Activated CD4-positive, alpha-beta memory T cell treated with anti-CD3 and anti-CD28 coated beads for 36 hours (primary cell): Measurements from ENCODE around the gene NRXN2. TPM values are rescaled to one million over a fixed set of nuclear protein-coding genes. Genes with fewer than 3 reads are reported as not detected.

Experiments used
- CTCF ChIA-PET: fragments of 350-600 bp; sonication (Branson Sonifier 250); formaldehyde crosslinking; loops from one replicate; lab custom pipeline; 2021; ENCODE audit warnings: antibody characterized with exemption, inconsistent platforms; lab: Charles Lee
- POLR2A ChIA-PET: fragments of 350-600 bp; sonication (Branson Sonifier 250); formaldehyde crosslinking; loops from one replicate; lab custom pipeline; 2021; ENCODE audit warnings: antibody characterized with exemption; lab: Charles Lee
- DNase-seq: peaks from one replicate; pipeline ENCODE4 v3.0.0-alpha.2; 2020
- H3K27ac Mint-ChIP-seq: one replicate; pipeline ENCODE4 v1.8.0; 2021; ENCODE audit warnings: mixed read lengths
- H3K27me3 Mint-ChIP-seq: one replicate; pipeline ENCODE4 v1.8.0; 2021; ENCODE audit warnings: mixed read lengths
- H3K36me3 Mint-ChIP-seq: one replicate; pipeline ENCODE4 v1.8.0; 2021; ENCODE audit warnings: mixed read lengths
- H3K4me1 Mint-ChIP-seq: one replicate; pipeline ENCODE4 v1.8.0; 2021; ENCODE audit warnings: low read depth, mixed read lengths
- H3K4me3 Mint-ChIP-seq: one replicate; pipeline ENCODE4 v1.8.0; 2021; ENCODE audit warnings: mild to moderate bottlenecking, mixed read lengths
- H3K9me3 Mint-ChIP-seq: one replicate; pipeline ENCODE4 v1.8.0; 2021; ENCODE audit warnings: mixed read lengths
- intact Hi-C: fragments of 100-400 bp; cut with micrococcal nuclease; formaldehyde crosslinking; loops from one replicate; pipeline ENCODE4 v1.15.1; 2023
- total RNA-seq, 2 experiments: library from RNA; stranded (reverse); gene quantifications; one replicate each; pipeline ENCODE4 v1.2.3, GENCODE V29; 2021

Gene NRXN2
- total RNA-seq, 2 experiments from 2014 or later = 0.31 to 0.41 TPM

DNA sequence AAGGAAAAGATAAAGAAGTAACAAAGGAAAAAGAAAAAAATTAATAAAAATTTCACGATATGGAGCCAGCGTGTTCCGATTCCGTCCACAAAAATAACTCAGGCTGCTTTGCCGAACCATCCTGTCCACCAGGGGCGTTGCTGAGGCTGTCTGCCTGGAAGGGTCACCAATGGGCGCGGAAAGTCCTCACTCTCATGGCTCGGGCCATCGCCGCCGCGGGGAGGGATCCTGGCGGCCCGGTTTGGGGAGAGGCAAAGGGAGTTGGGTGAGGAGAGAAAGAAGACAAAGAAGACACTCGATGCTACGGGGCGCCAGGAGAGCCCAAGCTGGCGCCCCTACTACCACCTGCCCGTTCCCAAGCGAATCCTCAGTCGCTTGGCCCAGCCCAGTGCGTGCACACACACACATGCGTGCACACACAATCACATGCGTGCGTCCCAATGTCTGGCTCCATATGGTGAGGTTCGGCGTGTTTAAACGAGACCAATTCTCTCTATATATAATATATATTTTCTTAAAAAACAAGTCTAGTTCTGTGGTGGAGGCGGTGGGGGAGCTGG, 42.4 kb upstream of the NRXN2 start:
- H3K4me3 Mint-ChIP-seq = no peak overlapping the region
- CTCF ChIA-PET = interaction anchor here (1.0 to 2.4 kb wide), 3 partner anchors 11 to 22 kb away, joined by 3 to 7 read pairs (median 5); no protein-coding TSS in a partner anchor
- intact Hi-C loops = no loop called here
- POLR2A ChIA-PET = interaction anchor here (2.1 kb wide), 1 partner anchor 21 kb away, joined by 6 read pairs; the partner anchor contains the start of gene RASGRP2
- H3K4me1 Mint-ChIP-seq = peaks cover 86% of the 10 kb centered on the region
- no peaks in the 10 kb centered on the region for H3K9me3 Mint-ChIP-seq
- peaks cover 72% of the 10 kb centered on the region for H3K36me3 Mint-ChIP-seq
- no peak for DNase-seq
- H3K27ac Mint-ChIP-seq = peak overlapping the region; percentile 80
- no peaks in the 10 kb centered on the region for H3K27me3 Mint-ChIP-seq

DNA sequence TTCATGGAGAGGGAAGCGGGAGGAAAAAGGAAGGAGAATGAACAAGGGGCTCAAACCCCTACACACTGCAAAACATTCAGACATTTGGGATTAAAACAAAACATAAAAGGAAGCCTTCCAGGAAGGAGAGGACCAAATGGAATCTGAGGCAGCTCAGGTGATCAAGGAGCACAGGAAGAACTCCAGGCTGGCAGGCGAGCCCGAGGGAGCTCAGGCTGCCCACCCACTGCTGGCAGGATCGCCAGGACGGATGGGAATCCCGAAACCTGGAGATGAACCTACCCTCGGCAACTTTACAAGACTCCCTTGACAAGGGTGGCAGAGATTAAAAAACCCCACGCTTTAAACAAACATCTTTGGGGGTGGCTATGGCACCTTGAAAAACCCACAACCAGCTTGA, 41.8 kb upstream of the NRXN2 start:
- DNase-seq = no peak
- Mint-ChIP-seq H3K4me1 (peaks cover 83% of the 10 kb centered on the region), H3K36me3 (peaks cover 67% of the 10 kb centered on the region), H3K9me3 (no peaks in the 10 kb centered on the region), H3K27ac (peak overlapping the region; percentile 80), H3K27me3 (no peaks in the 10 kb centered on the region), H3K4me3 (peak overlapping the region; percentile 4)
- intact Hi-C loops = no loop called here
- POLR2A ChIA-PET = interaction anchor here (1.2 to 2.4 kb wide), 4 partner anchors 8 to 21 kb away, joined by 3 to 9 read pairs (median 6); partner anchors contain the start of gene RASGRP2
- CTCF ChIA-PET = interaction anchor here (0.9 to 2.4 kb wide), 3 partner anchors 12 to 76 kb away, joined by 4 to 15 read pairs (median 7); partner anchors contain the start of gene RASGRP2

DNA sequence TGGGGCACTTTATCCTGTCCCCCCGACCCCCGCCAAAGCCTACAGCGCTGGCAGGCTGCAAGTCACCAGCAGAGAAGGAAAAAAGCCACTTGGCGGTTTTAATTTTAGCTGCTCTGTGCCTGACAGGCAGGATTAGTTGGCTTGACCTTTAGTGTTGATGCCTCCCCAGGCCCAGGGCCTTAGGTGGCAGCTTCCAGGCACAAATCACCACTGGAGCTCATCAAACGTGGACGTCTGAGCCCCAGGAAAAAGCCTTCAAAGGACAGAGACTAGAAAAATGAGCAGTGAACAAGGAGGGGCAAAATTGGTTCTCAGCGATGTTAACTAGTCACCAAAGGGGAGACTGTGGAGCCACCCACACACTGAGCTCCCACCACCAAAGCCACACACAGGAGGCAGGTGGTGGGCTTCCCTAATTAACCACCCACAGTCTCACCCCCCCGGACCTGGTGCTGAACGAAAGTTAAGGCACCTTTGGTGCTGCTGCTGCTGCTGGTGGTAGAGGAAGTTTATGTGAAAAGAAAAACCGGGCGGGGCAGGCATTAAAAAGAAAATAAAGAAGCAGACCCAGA, 41.1 kb upstream of the NRXN2 start:
- Mint-ChIP-seq H3K27me3 (no peaks in the 10 kb centered on the region), H3K27ac (peak overlapping the region; percentile 80), H3K36me3 (peaks cover 61% of the 10 kb centered on the region), H3K9me3 (no peaks in the 10 kb centered on the region), H3K4me1 (peaks cover 77% of the 10 kb centered on the region), H3K4me3 (no peak overlapping the region)
- DNase-seq = peak; percentile 50
- ChIA-PET POLR2A (interaction anchor here (1.2 to 2.4 kb wide), 6 partner anchors 9 to 20 kb away, joined by 3 to 9 read pairs (median 4); partner anchors contain the start of gene RASGRP2), CTCF (interaction anchor here (0.7 to 2.4 kb wide), 6 partner anchors 11 to 76 kb away, joined by 3 to 15 read pairs (median 4); partner anchors contain the start of gene RASGRP2)
- intact Hi-C loops = no loop called here

DNA sequence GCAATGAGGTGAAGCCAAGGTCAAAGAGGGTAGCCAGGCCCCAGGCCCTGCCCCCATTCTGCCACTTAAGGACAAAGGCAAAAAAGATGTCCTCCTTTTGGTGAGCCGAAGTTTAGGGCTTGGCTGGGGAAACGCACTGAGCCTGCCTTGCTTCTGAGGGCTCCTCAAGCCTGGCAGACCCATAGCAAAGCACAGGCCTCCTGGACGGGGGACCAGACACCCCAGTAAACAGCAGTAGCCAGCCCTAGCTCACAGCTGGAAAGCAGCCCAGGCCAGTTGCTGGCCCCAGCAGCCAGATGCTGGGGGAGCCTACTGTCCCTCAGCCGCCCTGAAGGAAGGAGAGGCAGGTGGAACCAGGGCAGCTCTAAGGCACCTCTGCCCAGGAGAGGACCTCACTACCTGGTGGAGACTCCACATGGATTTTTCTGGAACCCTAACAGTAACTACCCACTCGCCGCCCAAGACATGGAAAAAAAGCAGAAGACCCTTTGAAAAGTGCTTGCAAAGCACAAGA, 40.6 kb upstream of the NRXN2 start:
- H3K9me3 Mint-ChIP-seq = no peaks in the 10 kb centered on the region
- POLR2A ChIA-PET = interaction anchor here (0.8 to 2.4 kb wide), 8 partner anchors 9 to 333 kb away, joined by 3 to 9 read pairs (median 3); partner anchors contain the start of gene RASGRP2
- DNase-seq = no peak
- no peak overlapping the region for H3K4me3 Mint-ChIP-seq
- peaks cover 56% of the 10 kb centered on the region for H3K36me3 Mint-ChIP-seq
- H3K27ac Mint-ChIP-seq = peak overlapping the region; percentile 80
- intact Hi-C loops = loop anchor here (2.0 kb wide), 1 partner anchor 19 kb away; the partner anchor contains the start of gene RASGRP2
- H3K27me3 Mint-ChIP-seq = no peaks in the 10 kb centered on the region
- CTCF ChIA-PET = interaction anchor here (0.7 to 2.4 kb wide), 5 partner anchors 11 to 75 kb away, joined by 3 to 15 read pairs (median 3); partner anchors contain the start of gene RASGRP2
- peaks cover 71% of the 10 kb centered on the region for H3K4me1 Mint-ChIP-seq

DNA sequence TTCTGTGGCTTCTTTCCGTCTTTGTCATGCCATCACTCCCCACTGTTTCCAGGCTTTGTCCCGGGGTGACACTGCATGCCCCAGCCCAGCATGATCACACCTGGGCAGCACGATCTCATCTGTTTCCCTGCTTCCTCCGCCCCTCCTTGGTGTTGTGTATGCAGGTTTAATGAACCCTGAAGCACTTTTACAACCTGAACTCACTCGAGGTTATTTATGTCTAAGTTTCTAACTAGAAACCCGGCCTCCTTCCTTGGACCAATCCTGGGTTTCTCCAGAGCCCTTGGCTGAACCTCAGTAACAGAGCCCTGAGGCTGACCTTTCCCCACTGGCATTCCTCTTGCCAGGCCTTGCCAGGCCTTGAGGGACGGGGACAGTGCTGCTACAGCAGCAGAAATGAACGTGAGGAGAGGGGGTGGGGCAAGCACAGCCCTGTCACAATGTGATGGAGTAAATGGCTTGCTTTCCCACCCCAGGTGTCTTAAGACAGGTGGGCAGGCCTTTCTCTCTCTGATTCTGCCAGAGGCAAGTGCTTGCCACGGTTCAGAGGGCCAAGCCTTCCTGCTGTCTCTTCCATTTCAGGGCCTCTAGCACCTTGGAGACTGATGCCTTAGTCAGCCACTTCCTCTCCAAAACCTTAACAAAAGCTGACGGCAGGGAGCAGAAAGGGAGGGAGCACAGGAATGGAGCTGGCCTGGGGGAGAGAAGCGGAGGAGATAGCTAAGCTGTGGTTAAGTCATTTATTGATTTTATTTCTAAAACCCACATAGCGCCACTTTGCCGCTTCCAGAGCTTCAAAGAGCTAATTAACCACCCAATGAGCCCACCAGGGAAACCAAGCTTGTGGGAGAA, 39.9 kb upstream of the NRXN2 start:
- Mint-ChIP-seq H3K4me3 (no peak overlapping the region), H3K9me3 (no peaks in the 10 kb centered on the region), H3K4me1 (peaks cover 64% of the 10 kb centered on the region), H3K27ac (peak overlapping the region; percentile 80), H3K27me3 (no peaks in the 10 kb centered on the region), H3K36me3 (peaks cover 50% of the 10 kb centered on the region)
- POLR2A ChIA-PET = interaction anchor here (0.8 to 2.4 kb wide), 7 partner anchors 10 to 334 kb away, joined by 3 to 9 read pairs (median 3); partner anchors contain the start of gene RASGRP2
- peak; percentile 29 for DNase-seq
- CTCF ChIA-PET = interaction anchor here (1.0 to 2.4 kb wide), 7 partner anchors 12 to 29 kb away, joined by 3 to 15 read pairs (median 4); partner anchors contain the start of genes RASGRP2 and SF1
- intact Hi-C loops = loop anchor here (2.0 kb wide), 1 partner anchor 18 kb away; the partner anchor contains the start of gene RASGRP2

DNA sequence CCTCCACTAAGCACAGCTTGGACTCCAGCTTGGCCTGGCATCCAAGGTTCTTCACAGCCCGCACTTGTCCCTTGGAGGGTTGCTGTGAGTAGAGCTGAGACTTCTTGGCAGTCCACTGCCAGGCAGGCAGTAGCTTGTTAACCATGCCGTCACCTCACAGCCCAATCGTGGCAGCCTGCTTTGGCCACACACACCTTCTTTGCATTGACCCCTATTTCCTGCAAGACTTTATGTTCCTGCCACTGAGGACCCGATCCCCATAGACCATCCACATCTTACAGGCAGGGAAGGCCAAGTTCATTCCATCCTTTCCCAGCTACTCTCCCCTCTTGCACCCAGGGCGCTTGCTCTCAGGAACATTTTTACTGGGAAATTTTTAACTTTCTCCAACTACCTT, 39.3 kb upstream of the NRXN2 start:
- Mint-ChIP-seq H3K27ac (peak overlapping the region; percentile 80), H3K4me3 (no peak overlapping the region), H3K27me3 (no peaks in the 10 kb centered on the region), H3K36me3 (peaks cover 45% of the 10 kb centered on the region), H3K9me3 (no peaks in the 10 kb centered on the region), H3K4me1 (peaks cover 58% of the 10 kb centered on the region)
- DNase-seq = no peak
- POLR2A ChIA-PET = interaction anchor here (2.4 kb wide), 1 partner anchor 11 kb away, joined by 9 read pairs; no protein-coding TSS in a partner anchor
- CTCF ChIA-PET = interaction anchor here (0.7 to 1.5 kb wide), 4 partner anchors 13 to 18 kb away, joined by 3 to 5 read pairs (median 4); partner anchors contain the start of genes RASGRP2 and SF1
- intact Hi-C loops = loop anchor here (2.0 kb wide), 1 partner anchor 17 kb away; the partner anchor contains the start of gene RASGRP2

DNA sequence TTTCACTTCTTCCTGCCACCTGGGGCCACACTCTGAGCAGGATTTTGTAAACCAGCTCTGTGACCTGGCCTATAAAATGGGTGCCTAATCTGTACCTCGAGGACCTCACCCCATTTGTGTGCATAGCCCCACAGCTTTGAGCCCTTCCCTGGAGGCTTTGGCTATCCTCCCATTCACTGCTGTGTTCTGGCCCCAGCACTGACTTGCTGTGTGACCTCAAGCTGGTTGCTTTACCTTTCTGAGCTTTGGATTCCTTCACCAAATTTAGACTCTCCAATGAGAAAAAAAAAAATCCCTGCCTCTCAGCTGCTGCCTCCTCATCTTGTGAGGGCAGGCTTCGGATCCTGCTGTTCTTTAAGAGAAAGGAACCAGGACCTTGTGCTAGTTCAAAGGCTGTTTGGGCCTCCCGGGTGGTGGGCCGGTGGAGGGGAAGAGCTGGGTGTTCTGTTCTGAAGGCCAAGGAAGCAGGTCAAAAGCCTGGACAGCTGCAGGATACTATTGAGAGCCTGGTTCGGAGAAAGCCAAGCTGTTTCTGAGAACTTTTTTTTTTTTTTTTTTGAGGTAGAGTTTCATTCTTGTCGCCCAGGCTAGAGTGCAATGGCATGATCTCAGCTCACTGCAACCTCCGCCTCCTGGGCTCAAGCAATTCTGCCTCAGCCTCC, 37.9 kb upstream of the NRXN2 start:
- POLR2A ChIA-PET = interaction anchor here (0.6 to 1.4 kb wide), 9 partner anchors 12 to 388 kb away, joined by 3 to 6 read pairs (median 3); partner anchors contain the start of gene RASGRP2
- intact Hi-C loops = no loop called here

DNA sequence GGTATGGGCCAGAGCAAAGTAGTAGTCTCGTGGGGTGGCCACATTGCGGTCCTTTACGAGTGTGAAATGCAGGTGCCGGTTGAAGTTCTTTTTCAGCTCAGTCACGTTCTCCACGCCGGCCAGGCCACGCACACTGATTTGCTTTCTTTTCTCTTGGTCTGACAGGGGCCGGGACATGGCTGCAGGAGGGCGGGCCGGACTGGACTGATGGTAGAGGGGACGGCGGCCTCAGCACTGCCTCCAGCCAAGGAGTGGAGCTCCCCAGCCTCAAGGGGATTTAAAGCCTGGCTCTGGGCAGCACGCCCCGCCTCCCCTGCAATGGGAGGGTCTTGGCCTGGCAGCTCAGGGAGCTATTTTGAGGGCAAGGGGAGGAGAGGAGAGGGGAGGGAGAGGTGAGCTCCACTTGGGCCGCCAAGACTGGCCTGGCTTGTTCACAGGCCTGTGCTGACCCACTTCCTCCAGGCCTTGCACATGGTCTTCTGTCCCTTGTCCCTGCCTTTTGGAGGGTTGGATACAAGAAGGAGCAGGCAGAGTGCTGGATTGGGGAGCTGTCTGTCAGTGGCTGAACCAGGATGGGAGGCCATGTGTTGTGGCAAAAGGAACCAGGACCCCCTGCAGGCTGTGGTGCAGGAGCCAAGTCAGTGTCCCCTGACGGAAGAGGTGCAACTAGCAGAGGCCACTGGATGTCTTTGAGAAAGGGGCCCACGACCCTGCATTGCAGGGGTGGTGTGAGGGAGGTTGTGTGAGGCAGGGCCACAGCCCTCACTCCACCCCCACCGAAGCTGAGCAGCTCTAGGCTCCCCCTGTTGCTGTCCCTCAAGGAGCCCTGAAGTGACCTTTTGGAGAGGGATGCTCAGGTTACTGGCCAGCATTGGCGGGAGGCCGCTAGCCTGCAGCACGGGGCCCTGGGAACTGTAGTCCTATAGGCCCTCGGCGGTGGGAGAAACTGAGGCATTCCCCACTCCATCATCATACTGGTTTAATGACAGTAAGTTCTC, 37.0 kb upstream of the NRXN2 start, which contains the start of gene PYGM:
PYGM (minus strand) TSS at position 253 of the 998 bp plus-strand sequence; CDS start at position 177, 76 bp downstream.
- ChIA-PET CTCF (interaction anchor here (0.8 to 2.3 kb wide), 5 partner anchors 8 to 17 kb away, joined by 3 to 7 read pairs (median 3); no protein-coding TSS in a partner anchor), POLR2A (interaction anchor here (0.9 to 1.4 kb wide), 5 partner anchors 13 to 115 kb away, joined by 3 to 6 read pairs (median 3); partner anchors contain the start of gene RASGRP2)
- Mint-ChIP-seq H3K36me3 (peaks cover 28% of the 10 kb centered on the region), H3K27me3 (no peaks in the 10 kb centered on the region), H3K27ac (peak within 1 kb of the TSS; percentile 84), H3K9me3 (no peaks in the 10 kb centered on the region), H3K4me1 (peaks cover 40% of the 10 kb centered on the region), H3K4me3 (no peak within 1 kb of the TSS)
- DNase-seq = no peak
- intact Hi-C loops = no loop called here

More for the DNA sequence above, 37.9 kb upstream of the NRXN2 start:
- H3K27me3 Mint-ChIP-seq = no peaks in the 10 kb centered on the region
- H3K9me3 Mint-ChIP-seq = no peaks in the 10 kb centered on the region
- CTCF ChIA-PET = interaction anchor here (1.0 to 2.3 kb wide), 3 partner anchors 16 to 18 kb away, joined by 3 to 7 read pairs (median 3); no protein-coding TSS in a partner anchor
- peaks cover 35% of the 10 kb centered on the region for H3K36me3 Mint-ChIP-seq
- H3K27ac Mint-ChIP-seq = peak overlapping the region; percentile 84
- peaks cover 47% of the 10 kb centered on the region for H3K4me1 Mint-ChIP-seq
- H3K4me3 Mint-ChIP-seq = no peak overlapping the region
- no peak for DNase-seq

DNA sequence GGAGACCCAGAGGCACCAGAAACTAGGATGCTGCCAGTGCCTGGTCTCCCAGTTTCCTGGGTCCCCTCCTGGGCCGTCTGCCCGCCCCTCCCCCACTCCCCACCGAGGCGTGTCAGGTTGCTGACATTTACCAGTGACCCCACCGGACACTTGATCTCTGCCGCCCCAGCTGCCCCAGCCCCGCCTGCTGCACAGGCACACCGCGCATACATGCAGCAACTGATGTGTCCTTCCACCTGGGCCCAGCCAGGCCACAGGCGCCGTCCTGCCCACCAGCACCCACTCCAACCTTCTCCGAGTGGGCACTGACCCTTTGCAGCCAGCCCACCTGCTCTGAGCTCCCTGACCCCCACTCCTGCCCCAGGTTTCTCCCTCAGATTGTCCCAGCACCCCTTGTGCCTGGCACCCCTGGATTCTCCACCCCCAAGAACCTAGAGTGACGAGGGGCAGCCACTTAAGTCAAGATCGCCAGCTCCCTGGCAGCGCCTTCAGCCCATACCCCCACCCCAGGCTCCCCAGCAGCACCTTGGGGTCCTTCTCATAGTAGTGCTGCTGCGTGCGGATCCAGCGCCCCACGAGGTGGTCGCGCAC, 36.2 kb upstream of the NRXN2 start:
- CTCF ChIA-PET = interaction anchor here (1.7 to 2.3 kb wide), 2 partner anchors 9 to 17 kb away, joined by 6 to 7 read pairs; no protein-coding TSS in a partner anchor
- Mint-ChIP-seq H3K4me1 (peaks cover 32% of the 10 kb centered on the region), H3K27me3 (no peaks in the 10 kb centered on the region), H3K4me3 (no peak overlapping the region), H3K36me3 (peaks cover 20% of the 10 kb centered on the region), H3K9me3 (no peaks in the 10 kb centered on the region), H3K27ac (no peak overlapping the region)
- intact Hi-C loops = no loop called here
- POLR2A ChIA-PET = interaction anchor here (1.3 to 1.4 kb wide), 2 partner anchors 13 to 15 kb away, joined by 3 to 6 read pairs; partner anchors contain the start of gene RASGRP2
- DNase-seq = no peak
